ENCODE measurements around the gene KDM4C.
A peak's percentile ranks its signal among the peaks of the same experiment; 100 is the strongest.
"Not testable (repeated sequence)": the region's sequence is repeated elsewhere in the genome, so short reads cannot be mapped to it uniquely, and the experiment has no call there.

The KDM4C gene

DNA sequence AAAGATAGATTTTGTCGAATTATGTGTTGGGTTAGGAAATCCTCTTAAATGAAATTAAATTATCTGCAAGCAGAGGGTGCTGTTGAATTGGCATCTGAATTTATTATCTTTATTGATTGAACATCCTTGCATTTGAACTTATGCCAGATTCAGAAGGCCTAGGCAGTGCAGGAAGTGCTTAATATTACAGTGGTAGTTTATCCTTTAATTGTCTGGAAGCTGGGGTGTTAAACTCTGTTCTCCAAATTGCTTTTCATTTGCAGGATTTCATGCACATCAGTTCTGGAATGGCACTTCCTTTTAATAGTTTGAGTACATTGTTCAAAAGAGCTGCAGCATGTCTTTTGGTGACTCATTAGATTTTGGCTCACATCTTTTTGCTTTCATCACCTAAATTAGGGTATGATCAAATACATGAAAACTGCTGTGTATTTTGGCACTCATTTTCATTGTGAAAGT lies 186.3 kb downstream of the KDM4C start:
- Mint-ChIP-seq H3K4me1 (ENCODE audit: low read depth) (peaks cover 19% of the 10 kb centered on the region), H3K9me3 (no peaks in the 10 kb centered on the region), H3K27ac (no peak overlapping the region), H3K27me3 (no peaks in the 10 kb centered on the region), H3K4me3 (no peak overlapping the region), H3K36me3 (ENCODE audit: low read depth) (peaks cover 28% of the 10 kb centered on the region)
- no peak for DNase-seq

DNA sequence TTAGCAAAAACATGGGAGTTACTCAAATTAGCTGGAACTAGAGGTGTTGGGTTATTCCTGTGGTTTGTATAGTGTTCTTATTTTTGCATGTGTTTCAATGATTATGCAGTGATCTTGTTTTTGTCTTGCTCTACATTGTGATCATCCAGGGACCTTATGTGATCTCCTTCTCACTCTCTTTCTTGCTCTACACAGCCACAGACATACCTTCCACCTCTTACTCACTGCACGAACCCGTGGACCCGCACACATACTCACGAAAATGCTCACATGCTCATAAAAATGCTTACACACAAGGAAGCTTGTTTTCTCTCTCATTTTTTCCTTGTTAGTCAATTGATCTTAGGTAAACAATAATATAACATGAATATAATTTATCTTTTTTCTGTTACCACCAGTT lies 187.1 kb downstream of the KDM4C start:
- H3K27me3 Mint-ChIP-seq: no peaks in the 10 kb centered on the region
- H3K4me1 Mint-ChIP-seq (ENCODE audit: low read depth): peaks cover 21% of the 10 kb centered on the region
- H3K27ac Mint-ChIP-seq: no peak overlapping the region
- peaks cover 34% of the 10 kb centered on the region for H3K36me3 Mint-ChIP-seq (ENCODE audit: low read depth)
- no peak for DNase-seq
- no peak overlapping the region for H3K4me3 Mint-ChIP-seq
- H3K9me3 Mint-ChIP-seq: no peaks in the 10 kb centered on the region

DNA sequence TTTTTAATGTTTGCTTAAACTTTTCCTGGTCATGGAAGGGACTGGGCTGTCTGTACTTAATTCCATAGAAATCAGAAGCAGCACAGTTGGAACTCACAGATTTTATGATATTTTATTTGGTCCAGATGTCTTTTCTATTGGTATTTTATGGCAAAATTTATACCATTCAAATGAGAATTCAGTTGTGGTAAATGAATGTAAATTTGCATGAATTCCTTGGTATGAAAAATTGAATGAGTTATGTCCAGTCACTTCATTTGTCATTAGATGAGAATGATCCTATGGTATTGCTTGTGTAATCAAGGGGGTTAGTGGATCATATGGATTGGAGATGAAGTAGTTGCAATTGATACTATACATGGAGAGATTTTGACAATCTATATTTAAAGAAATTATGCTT lies 188.0 kb downstream of the KDM4C start:
- Mint-ChIP-seq H3K4me1 (ENCODE audit: low read depth) (peaks cover 24% of the 10 kb centered on the region), H3K27me3 (no peaks in the 10 kb centered on the region), H3K4me3 (no peak overlapping the region), H3K9me3 (no peaks in the 10 kb centered on the region), H3K36me3 (ENCODE audit: low read depth) (peaks cover 32% of the 10 kb centered on the region), H3K27ac (no peak overlapping the region)
- DNase-seq: no peak

DNA sequence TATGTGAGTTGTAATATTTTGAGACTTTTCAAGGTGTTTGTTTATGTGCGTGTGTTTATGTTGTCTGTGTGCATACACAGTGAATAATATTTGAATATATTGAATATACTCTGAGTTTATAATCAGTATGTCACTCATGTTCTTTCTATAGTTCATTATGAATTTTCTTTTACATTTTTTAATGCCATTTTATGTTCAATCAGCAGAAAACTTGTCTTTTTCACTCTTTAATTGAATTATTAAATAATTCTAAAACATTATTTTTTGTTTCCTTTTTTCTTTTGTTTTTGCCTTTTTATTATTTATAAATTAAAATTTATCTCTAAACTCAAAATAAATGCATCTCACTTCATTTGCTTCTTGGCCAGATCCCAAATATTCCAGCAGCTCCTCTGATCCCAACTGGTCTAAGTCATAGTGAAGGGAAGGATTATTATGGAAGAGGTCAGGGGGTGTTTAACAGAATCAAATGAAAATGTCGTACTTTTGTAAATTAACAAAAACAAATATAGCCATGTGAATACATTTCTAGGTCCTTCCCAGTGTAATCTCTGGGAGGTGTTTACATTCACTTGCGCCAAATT lies 188.9 kb downstream of the KDM4C start:
- H3K4me1 Mint-ChIP-seq (ENCODE audit: low read depth): peaks cover 25% of the 10 kb centered on the region
- H3K36me3 Mint-ChIP-seq (ENCODE audit: low read depth): peaks cover 25% of the 10 kb centered on the region
- no peaks in the 10 kb centered on the region for H3K27me3 Mint-ChIP-seq
- no peak overlapping the region for H3K4me3 Mint-ChIP-seq
- H3K9me3 Mint-ChIP-seq: no peaks in the 10 kb centered on the region
- DNase-seq: no peak
- no peak overlapping the region for H3K27ac Mint-ChIP-seq

DNA sequence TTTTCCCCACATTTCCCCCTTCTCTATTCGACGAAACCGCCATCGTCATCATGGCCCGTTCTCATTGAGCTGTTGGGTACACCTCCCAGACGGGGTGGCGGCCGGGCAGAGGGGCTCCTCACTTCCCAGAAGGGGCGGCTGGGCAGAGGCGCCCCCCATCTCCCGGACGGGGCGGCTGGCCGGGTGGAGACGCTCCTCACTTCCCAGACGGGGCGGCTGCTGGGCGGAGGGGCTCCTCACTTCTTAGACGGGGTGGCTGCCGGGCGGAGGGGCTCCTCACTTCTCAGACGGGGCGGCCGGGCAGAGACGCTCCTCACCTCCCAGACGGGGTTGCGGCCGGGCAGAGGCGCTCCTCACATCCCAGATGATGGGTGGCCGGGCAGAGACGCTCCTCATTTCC lies 191.1 kb downstream of the KDM4C start:
- peaks cover 29% of the 10 kb centered on the region for H3K4me1 Mint-ChIP-seq (ENCODE audit: low read depth)
- not testable (repeated sequence) for H3K27ac Mint-ChIP-seq, DNase-seq, H3K4me3 Mint-ChIP-seq, H3K9me3 Mint-ChIP-seq, H3K27me3 Mint-ChIP-seq
- peaks cover 21% of the 10 kb centered on the region for H3K36me3 Mint-ChIP-seq (ENCODE audit: low read depth)

GRCh38 chr9:6955251-6955921 lies 197.6 kb downstream of the KDM4C start:
- no peak overlapping the region for H3K4me3 Mint-ChIP-seq
- DNase-seq: no peak
- H3K27me3 Mint-ChIP-seq: no peaks in the 10 kb centered on the region
- peaks cover 16% of the 10 kb centered on the region for H3K36me3 Mint-ChIP-seq (ENCODE audit: low read depth)
- no peaks in the 10 kb centered on the region for H3K9me3 Mint-ChIP-seq
- H3K4me1 Mint-ChIP-seq (ENCODE audit: low read depth): peaks cover 38% of the 10 kb centered on the region
- peak overlapping the region; percentile 22 for H3K27ac Mint-ChIP-seq

- Mint-ChIP-seq H3K27ac (no peak overlapping the region), H3K4me3 (no peak overlapping the region), H3K9me3 (no peaks in the 10 kb centered on the region), H3K36me3 (ENCODE audit: low read depth) (peaks cover 24% of the 10 kb centered on the region), H3K27me3 (no peaks in the 10 kb centered on the region), H3K4me1 (ENCODE audit: low read depth) (peaks cover 42% of the 10 kb centered on the region)
- no peak for DNase-seq
Observed at GRCh38 chr9:6956879-6957278, 199.1 kb downstream of the KDM4C start.

GRCh38 chr9:6959270-6960000 lies 201.7 kb downstream of the KDM4C start:
- H3K27me3 Mint-ChIP-seq: no peaks in the 10 kb centered on the region
- peaks cover 29% of the 10 kb centered on the region for H3K4me1 Mint-ChIP-seq (ENCODE audit: low read depth)

DNA sequence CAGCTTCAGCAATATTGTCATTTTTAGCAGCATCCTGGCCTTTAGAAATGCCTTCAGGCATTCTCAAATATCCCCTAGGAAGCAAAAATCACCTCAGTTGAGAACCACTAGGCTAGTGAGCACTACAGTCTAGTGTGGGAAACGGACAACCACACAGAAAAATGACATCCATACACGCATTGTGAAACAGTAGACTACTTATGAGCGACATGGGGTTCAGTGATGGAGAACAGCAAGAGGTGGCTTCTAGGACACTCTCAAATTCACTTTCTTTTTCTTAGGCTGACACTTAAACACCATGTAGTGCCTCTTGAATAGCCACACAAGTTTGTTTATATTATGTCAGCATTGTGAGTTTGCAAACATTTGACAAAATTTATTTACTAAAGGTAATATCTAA lies 203.0 kb downstream of the KDM4C start:
- no peak overlapping the region for H3K4me3 Mint-ChIP-seq

More at GRCh38 chr9:6959270-6960000, 201.7 kb downstream of the KDM4C start:
- no peak overlapping the region for H3K4me3 Mint-ChIP-seq
- no peaks in the 10 kb centered on the region for H3K9me3 Mint-ChIP-seq
- no peak for DNase-seq
- H3K36me3 Mint-ChIP-seq (ENCODE audit: low read depth): peaks cover 36% of the 10 kb centered on the region
- H3K27ac Mint-ChIP-seq: no peak overlapping the region

DNA sequence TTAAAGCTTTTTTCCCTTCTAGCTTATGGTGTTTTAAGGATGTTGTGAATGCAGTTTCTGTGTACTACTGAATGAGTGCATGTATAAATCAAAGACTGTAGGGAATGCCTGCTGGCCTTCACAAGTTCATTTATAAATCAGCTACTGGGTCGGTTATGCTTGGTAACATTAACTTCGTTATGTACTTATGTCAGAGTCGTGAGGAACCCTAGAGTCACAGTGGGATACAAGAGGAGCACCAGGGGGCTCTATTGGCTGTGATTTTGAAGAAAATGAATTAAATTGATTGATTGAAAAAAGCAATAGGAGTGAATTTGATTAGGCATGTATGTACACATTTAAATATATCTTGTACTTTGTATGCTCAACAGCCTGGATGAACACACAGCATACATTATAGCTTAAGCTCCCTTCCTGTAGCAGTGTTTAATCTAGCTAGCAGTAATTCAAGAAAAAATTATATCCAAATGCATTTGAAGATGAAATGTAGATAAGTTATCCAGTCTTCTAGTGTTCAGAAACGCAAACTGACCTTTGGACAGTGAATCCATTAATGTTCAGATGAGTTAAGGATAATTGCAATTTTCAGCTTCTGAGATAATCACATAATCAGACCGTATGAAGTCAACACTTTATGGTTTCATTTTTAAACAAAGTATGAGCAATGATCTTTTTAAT lies 204.2 kb downstream of the KDM4C start:
- Mint-ChIP-seq H3K4me1 (ENCODE audit: low read depth) (peaks cover 21% of the 10 kb centered on the region), H3K4me3 (no peak overlapping the region), H3K27ac (no peak overlapping the region), H3K27me3 (no peaks in the 10 kb centered on the region), H3K9me3 (no peaks in the 10 kb centered on the region), H3K36me3 (ENCODE audit: low read depth) (peaks cover 36% of the 10 kb centered on the region)
- DNase-seq: no peak

More for the DNA sequence above, 203.0 kb downstream of the KDM4C start:
- Mint-ChIP-seq H3K9me3 (no peaks in the 10 kb centered on the region), H3K4me1 (ENCODE audit: low read depth) (peaks cover 19% of the 10 kb centered on the region), H3K27ac (no peak overlapping the region), H3K27me3 (no peaks in the 10 kb centered on the region), H3K36me3 (ENCODE audit: low read depth) (peaks cover 36% of the 10 kb centered on the region)
- no peak for DNase-seq

DNA sequence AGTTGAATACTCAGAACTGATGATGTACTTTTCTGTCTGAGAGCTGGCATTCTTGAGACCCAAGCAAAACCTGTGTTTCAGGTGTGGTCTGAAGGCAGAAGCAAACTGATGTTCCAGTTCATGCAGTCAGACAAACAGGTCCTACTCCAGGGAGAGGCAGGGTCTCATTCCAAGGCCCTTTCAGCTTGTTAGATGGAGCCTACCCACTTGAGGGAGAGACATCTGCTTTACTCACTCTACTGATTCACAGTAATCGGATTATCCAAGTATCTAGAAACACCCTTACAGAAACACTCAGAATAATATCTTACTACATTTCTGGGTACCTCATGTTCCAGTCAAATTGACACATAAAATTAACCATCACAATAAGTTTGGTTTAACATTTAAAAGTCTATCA lies 207.8 kb downstream of the KDM4C start:
- DNase-seq: no peak
- no peaks in the 10 kb centered on the region for H3K9me3 Mint-ChIP-seq
- H3K4me1 Mint-ChIP-seq (ENCODE audit: low read depth): peaks cover 29% of the 10 kb centered on the region
- peaks cover 18% of the 10 kb centered on the region for H3K36me3 Mint-ChIP-seq (ENCODE audit: low read depth)
- H3K27ac Mint-ChIP-seq: no peak overlapping the region
- no peaks in the 10 kb centered on the region for H3K27me3 Mint-ChIP-seq
- no peak overlapping the region for H3K4me3 Mint-ChIP-seq

DNA sequence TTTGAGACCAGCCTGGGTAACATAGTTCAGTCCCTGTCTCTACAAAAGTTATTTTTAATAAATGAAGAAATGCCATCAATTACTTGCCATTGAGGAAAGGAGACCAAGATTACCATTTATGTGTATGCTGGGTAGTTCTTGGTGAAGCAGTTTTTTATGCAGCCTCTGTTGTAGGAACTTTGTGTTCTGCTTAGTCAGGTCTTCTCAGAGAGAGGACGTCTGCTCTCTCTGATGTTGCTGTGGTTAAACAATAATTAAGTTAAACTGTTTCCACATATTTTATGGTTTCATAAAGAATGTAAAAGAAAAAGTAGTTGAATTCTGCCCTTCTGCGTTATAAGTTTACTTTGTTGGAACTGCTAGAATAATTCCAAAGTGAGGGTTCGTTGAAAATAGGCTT lies 210.5 kb downstream of the KDM4C start:
- no peak for DNase-seq

DNA sequence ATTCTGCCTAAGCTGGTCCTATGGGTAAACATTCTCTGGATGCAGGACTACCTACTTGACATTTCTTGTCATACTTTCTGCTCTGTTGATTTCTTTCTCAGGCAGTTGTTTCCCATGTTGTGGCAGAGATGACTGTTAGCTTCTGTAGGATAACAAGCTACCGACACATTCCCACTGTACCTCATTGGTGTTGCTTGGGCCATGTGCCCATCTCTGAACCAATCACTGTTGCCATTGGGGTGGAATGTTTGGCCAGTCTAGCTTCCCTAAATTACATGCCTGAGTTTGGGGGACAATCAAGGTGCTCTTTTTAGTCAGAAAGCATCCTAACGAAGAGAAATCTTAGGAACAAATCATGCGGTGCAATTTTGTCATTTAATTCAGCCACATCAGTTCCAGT lies 212.0 kb downstream of the KDM4C start:
- no peaks in the 10 kb centered on the region for H3K27me3 Mint-ChIP-seq
- peaks cover 44% of the 10 kb centered on the region for H3K4me1 Mint-ChIP-seq (ENCODE audit: low read depth)
- H3K4me3 Mint-ChIP-seq: no peak overlapping the region
- no peaks in the 10 kb centered on the region for H3K9me3 Mint-ChIP-seq
- no peak for DNase-seq
- H3K36me3 Mint-ChIP-seq (ENCODE audit: low read depth): peaks cover 8% of the 10 kb centered on the region
- no peak overlapping the region for H3K27ac Mint-ChIP-seq

More for the DNA sequence above, 210.5 kb downstream of the KDM4C start:
- Mint-ChIP-seq H3K36me3 (ENCODE audit: low read depth) (peaks cover 9% of the 10 kb centered on the region), H3K9me3 (no peaks in the 10 kb centered on the region), H3K27me3 (no peaks in the 10 kb centered on the region), H3K4me3 (no peak overlapping the region), H3K27ac (no peak overlapping the region), H3K4me1 (ENCODE audit: low read depth) (peaks cover 31% of the 10 kb centered on the region)

- H3K27me3 Mint-ChIP-seq: no peaks in the 10 kb centered on the region
- no peak overlapping the region for H3K4me3 Mint-ChIP-seq
- H3K4me1 Mint-ChIP-seq (ENCODE audit: low read depth): peaks cover 41% of the 10 kb centered on the region
- H3K9me3 Mint-ChIP-seq: no peaks in the 10 kb centered on the region
- peaks cover 12% of the 10 kb centered on the region for H3K36me3 Mint-ChIP-seq (ENCODE audit: low read depth)
- DNase-seq: no peak
- no peak overlapping the region for H3K27ac Mint-ChIP-seq
Observed at GRCh38 chr9:6973089-6973488, 215.3 kb downstream of the KDM4C start.

Measured in activated T-cell treated with anti-CD3 and anti-CD28 coated beads, Interleukin-2, amount 50 U/mL, for 24 hours (primary cell).